OCI-LY3 (cell line): ENCODE measurements around the gene MYL11.

ENCODE experiments used
- CTCF ChIP-seq: fragments of 200-600, 300-600 bp; sonication (generic); IDR thresholded peaks from 2 replicates; pipeline ENCODE4 v1.5.1; 2014; ENCODE audit warnings: antibody characterized with exemption, low read length, low read depth
- EZH2phosphoT487 ChIP-seq: fragments of 200-600 bp; shearing (Covaris generic); IDR thresholded peaks from 2 replicates; pipeline ENCODE4 v1.6.1; 2018; ENCODE audit warnings: antibody characterized with exemption, mixed run types, low read depth

- no peak for TF ChIP-seq CTCF
- TF ChIP-seq EZH2phosphoT487 = no peak
Measured at GRCh38 chr16:30354423-30355143, 20.0 kb upstream of the MYL11 start.
